ENCODE measurements around the gene TAF10. TPM values are rescaled to one million over a fixed set of nuclear protein-coding genes. Genes with fewer than 3 reads are reported as not detected.

The TAF10 gene
- total RNA-seq, 1 donor from 2014 or later = 205 TPM

DNA sequence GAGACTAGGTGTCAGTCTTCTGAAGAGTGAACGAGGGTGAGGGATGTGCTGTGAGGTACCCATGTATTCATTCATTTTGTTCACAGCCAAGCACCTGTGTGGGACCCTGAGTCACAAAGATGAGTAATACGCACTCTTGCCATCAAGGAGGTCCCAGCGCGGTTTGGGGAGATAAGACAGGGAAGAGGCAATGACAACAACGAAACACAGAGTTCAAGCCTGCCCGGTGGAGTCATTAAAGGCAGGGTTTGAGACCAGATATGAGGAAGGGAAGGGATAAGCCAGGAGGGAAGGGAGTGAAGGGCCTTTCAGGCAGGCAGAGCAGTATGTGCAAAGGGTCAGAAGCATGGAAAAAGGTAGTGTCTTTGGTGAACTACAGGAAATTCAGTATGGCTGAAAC lies 39.0 kb upstream of the TAF10 start:
- TF ChIP-seq, protein P1, sequence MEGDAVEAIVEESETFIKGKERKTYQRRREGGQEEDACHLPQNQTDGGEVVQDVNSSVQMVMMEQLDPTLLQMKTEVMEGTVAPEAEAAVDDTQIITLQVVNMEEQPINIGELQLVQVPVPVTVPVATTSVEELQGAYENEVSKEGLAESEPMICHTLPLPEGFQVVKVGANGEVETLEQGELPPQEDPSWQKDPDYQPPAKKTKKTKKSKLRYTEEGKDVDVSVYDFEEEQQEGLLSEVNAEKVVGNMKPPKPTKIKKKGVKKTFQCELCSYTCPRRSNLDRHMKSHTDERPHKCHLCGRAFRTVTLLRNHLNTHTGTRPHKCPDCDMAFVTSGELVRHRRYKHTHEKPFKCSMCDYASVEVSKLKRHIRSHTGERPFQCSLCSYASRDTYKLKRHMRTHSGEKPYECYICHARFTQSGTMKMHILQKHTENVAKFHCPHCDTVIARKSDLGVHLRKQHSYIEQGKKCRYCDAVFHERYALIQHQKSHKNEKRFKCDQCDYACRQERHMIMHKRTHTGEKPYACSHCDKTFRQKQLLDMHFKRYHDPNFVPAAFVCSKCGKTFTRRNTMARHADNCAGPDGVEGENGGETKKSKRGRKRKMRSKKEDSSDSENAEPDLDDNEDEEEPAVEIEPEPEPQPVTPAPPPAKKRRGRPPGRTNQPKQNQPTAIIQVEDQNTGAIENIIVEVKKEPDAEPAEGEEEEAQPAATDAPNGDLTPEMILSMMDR (conservative IDR thresholded peaks at IDR 0.05; ENCODE audit: low read depth, low read length) = no peak
- no peak overlapping the region for H3K4me3 ChIP-seq (ENCODE audit: low read depth, low read length)
- no peak for DNase-seq (ENCODE audit: low read depth)

DNA sequence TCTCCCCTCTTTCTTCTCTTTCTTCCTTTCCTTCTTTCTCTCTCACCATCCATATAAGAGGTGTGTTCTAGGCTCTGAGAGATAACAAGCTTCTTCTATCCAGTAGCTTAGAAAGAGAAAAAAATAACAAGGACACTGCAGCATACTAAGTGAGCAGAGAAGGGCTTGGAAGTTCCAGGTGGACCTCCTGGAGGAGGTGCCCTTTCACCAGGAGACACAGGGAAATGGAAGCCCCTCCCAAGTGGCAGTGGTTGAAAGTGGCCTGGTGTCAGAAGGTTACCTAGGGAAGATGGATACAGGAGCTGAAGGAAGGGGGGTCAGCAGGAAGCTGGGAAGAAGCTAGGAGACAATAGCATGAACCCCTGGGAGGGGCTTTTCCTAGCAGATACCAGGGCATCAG lies 38.1 kb upstream of the TAF10 start:
- no peak for DNase-seq (ENCODE audit: low read depth)

DNA sequence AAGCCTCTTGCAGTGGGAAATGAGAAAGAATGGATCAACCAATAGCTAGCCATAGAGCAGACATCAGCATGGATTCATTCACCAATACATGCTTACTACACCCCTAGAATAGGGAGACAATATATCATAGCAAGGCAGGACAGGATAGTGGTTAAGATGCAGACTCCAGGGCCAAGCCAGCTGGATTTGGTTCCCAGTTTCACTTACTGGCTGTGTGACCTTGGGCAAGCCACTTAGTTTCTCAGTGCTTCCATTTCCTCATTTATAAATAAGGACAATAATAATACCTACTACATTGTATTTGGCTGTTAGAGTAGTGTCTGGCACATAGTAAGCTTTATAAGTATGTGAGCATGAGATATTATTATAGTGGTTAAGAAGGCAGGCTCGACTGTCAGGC lies 36.5 kb upstream of the TAF10 start:
- TF ChIP-seq, protein P1 (conservative IDR thresholded peaks at IDR 0.05; ENCODE audit: low read depth, low read length) = no peak
- H3K4me3 ChIP-seq (ENCODE audit: low read depth, low read length) = no peak overlapping the region
- DNase-seq (ENCODE audit: low read depth) = no peak

More for the DNA sequence above, 38.1 kb upstream of the TAF10 start:
- TF ChIP-seq, protein P1 (conservative IDR thresholded peaks at IDR 0.05; ENCODE audit: low read depth, low read length) = no peak
- no peak overlapping the region for H3K4me3 ChIP-seq (ENCODE audit: low read depth, low read length)

DNA sequence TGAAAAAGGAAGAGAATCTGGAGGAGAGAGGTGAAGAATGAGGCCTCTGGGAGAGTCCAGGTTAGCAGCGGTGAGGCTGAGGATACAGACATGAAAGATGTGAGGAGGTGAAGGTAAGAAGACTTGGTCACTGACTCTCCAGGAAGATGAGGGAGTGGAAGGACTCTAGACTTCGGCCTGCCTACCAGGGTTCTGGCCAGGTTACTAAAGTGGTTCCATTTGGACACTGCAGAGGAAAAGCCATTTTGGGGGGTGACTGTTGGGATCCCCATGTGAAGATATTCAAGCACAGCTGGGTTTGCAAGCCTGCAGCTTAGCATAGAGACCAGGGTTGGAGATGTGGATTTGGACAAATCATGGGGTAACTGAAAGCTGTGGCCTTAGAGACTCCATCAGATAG lies 35.8 kb upstream of the TAF10 start:
- H3K4me3 ChIP-seq (ENCODE audit: low read depth, low read length) = no peak overlapping the region
- DNase-seq (ENCODE audit: low read depth) = no peak
- TF ChIP-seq, protein P1 (conservative IDR thresholded peaks at IDR 0.05; ENCODE audit: low read depth, low read length) = no peak

DNA sequence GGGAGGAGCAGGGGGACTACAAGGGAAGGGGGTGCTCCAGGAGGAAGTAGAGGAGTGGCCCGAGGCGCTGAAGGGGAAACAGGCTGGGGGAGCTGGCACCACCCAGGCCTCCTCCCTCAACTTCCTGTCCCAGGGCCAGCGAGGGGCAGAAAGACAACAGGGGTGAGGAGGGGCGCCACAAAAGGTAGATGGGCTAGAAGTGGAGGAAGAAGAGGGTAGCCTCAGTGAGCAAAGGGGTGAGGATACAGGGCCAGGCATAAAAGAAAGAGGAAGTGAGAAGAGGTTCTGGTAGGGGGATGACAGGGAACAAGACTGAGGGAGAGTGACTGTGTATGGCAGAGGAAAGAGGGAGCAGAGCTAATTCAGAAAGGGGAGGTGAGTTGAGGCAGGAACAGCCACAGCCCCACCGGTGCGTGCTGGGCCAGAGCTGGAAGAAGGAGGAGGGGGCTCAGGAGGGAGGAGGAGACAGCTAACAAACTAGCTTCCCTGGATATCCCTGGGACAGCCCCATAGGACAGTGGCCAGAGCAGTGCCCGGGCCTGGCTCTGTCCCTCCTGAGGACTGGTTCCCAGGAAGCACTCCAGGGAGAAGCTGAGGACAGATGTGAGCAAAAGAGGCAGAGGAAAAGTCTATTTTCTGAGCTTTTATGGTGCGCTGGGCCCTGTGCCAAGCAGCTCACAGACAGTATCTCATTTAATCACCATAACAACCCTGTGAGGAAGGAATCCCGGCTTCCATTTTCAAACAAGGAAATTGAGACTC lies 35.1 kb upstream of the TAF10 start:
- no peak overlapping the region for H3K4me3 ChIP-seq (ENCODE audit: low read depth, low read length)
- no peak for DNase-seq (ENCODE audit: low read depth)
- TF ChIP-seq, protein P1 (conservative IDR thresholded peaks at IDR 0.05; ENCODE audit: low read depth, low read length) = no peak

DNA sequence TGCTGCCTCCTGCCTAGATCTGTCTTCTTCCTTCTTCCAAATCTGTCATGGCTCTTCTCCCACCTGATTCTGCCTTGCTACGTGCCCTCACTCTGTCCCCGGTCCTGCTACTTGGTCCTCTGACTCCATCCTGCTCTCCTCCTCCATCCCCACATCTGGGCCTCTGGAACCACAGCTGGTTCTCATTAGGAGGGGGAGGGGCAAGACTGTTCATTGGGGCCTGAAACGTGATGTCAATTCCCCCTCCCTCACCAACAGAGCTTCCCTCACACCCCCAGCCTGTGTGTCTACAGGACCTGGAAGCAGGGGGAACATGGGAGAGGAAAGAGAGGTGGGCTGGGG lies 34.5 kb upstream of the TAF10 start:
- TF ChIP-seq, protein P1 (conservative IDR thresholded peaks at IDR 0.05; ENCODE audit: low read depth, low read length) = no peak
- DNase-seq (ENCODE audit: low read depth) = no peak
- no peak overlapping the region for H3K4me3 ChIP-seq (ENCODE audit: low read depth, low read length)

DNA sequence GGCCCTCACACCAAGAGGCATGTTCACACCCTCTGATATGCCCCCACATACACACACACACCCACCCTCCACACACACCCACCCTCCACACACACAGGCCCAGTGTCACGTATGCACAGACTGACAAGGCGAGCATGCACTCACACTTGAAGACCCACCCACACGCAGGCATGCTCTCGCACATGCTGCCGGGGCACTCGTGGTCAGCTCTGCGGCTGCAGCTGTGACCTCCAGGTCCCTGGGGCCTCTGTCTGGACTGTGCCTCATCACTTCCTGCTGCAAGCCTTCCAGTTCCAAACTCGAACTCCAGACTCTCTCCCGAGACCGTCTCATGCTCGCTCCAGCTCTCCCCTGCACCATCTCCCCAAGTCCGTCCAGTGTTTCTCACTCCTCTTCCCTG lies 34.1 kb upstream of the TAF10 start:
- DNase-seq (ENCODE audit: low read depth) = no peak
- H3K4me3 ChIP-seq (ENCODE audit: low read depth, low read length) = no peak overlapping the region
- TF ChIP-seq, protein P1 (conservative IDR thresholded peaks at IDR 0.05; ENCODE audit: low read depth, low read length) = no peak

All from epithelial cell of proximal tubule (primary cell).